ENCODE results near the gene GALNT8.
"Not testable (repeated sequence)": the region's sequence is repeated elsewhere in the genome, so short reads cannot be mapped to it uniquely, and the experiment has no call there.

Gene GALNT8

GRCh38 chr12:4717806-4718205 lies 2.4 kb upstream of the GALNT8 start:
- no peak for DNase-seq (ENCODE audit: low read depth in 1 of 2, low spot score in 1 of 2)
- Histone ChIP-seq H3K27me3 (ENCODE audit: insufficient read depth, poor library complexity, severe bottlenecking) (peaks cover 6% of the 10 kb centered on the region), H3K4me3 (replicated peaks; ENCODE audit: insufficient read depth, low read length) (no peak overlapping the region), H3K27ac (replicated peaks) (no peak overlapping the region)
- no peak for TF ChIP-seq CTCF (IDR thresholded peaks at IDR 0.05; ENCODE audit: insufficient read depth, low read length)
- TF ChIP-seq SPI1 (IDR thresholded peaks at IDR 0.05; ENCODE audit: borderline replicate concordance, low read depth) = no peak
- TF ChIP-seq REST (IDR thresholded peaks at IDR 0.05; ENCODE audit: insufficient replicate concordance, low read depth) = no peak
- no peak for TF ChIP-seq GABPA (IDR thresholded peaks at IDR 0.05; ENCODE audit: low read depth)
- no peak for TF ChIP-seq POLR2AphosphoS5 (IDR thresholded peaks at IDR 0.05; ENCODE audit: low read depth)

- DNase-seq (ENCODE audit: low read depth in 1 of 2, low spot score in 1 of 2) = no peak
- H3K27me3 ChIP-seq (ENCODE audit: insufficient read depth, poor library complexity, severe bottlenecking) = peaks cover 6% of the 10 kb centered on the region
- H3K27ac ChIP-seq (replicated peaks) = no peak overlapping the region
- TF ChIP-seq CTCF (IDR thresholded peaks at IDR 0.05; ENCODE audit: insufficient read depth, low read length) (no peak), REST (IDR thresholded peaks at IDR 0.05; ENCODE audit: insufficient replicate concordance, low read depth) (no peak), GABPA (IDR thresholded peaks at IDR 0.05; ENCODE audit: low read depth) (no peak), POLR2AphosphoS5 (IDR thresholded peaks at IDR 0.05; ENCODE audit: low read depth) (no peak), SPI1 (IDR thresholded peaks at IDR 0.05; ENCODE audit: borderline replicate concordance, low read depth) (no peak)
- H3K4me3 ChIP-seq (replicated peaks; ENCODE audit: insufficient read depth, low read length) = no peak overlapping the region
These were observed 416 bp downstream of the GALNT8 start for GRCh38 chr12:4720637-4720995.

DNA sequence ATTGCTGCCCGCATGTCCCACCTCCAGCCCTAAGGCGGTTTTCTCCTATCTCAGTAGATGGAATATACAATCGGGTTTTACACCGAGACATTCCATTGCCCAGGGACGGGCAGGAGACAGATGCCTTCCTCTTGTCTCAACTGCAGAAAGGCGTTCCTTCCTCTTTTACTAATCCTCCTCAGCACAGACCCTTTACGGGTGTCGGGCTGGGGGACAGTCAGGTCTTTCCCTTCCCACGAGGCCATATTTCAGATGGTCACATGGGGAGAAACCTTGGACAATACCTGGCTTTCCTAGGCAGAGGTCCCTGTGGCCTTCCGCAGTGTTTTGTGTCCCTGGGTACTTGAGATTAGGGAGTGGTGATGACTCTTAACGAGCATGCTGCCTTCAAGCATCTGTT lies 1.4 kb downstream of the GALNT8 start:
- H3K27me3 ChIP-seq (ENCODE audit: insufficient read depth, poor library complexity, severe bottlenecking); DNase-seq (ENCODE audit: low read depth in 1 of 2, low spot score in 1 of 2); H3K4me3 ChIP-seq (replicated peaks; ENCODE audit: insufficient read depth, low read length); H3K27ac ChIP-seq (replicated peaks): not testable (repeated sequence)

GRCh38 chr12:4723226-4723625 lies 3.0 kb downstream of the GALNT8 start:
- H3K27me3 ChIP-seq (ENCODE audit: insufficient read depth, poor library complexity, severe bottlenecking) = peaks cover 6% of the 10 kb centered on the region
- H3K4me3 ChIP-seq (replicated peaks; ENCODE audit: insufficient read depth, low read length) = no peak overlapping the region
- H3K27ac ChIP-seq (replicated peaks) = no peak overlapping the region
- DNase-seq (ENCODE audit: low read depth in 1 of 2, low spot score in 1 of 2) = no peak
- TF ChIP-seq SPI1 (IDR thresholded peaks at IDR 0.05; ENCODE audit: borderline replicate concordance, low read depth) = no peak
- no peak for TF ChIP-seq POLR2AphosphoS5 (IDR thresholded peaks at IDR 0.05; ENCODE audit: low read depth)
- no peak for TF ChIP-seq REST (IDR thresholded peaks at IDR 0.05; ENCODE audit: insufficient replicate concordance, low read depth)
- no peak for TF ChIP-seq CTCF (IDR thresholded peaks at IDR 0.05; ENCODE audit: insufficient read depth, low read length)
- TF ChIP-seq GABPA (IDR thresholded peaks at IDR 0.05; ENCODE audit: low read depth) = no peak

All from HL-60 (cell line).